Astrocyte (in vitro differentiated cells and primary cell): ENCODE measurements around the gene TRMT1.

Source experiments
- CTCF ChIP-seq: IDR thresholded peaks from 2 replicates; pipeline ENCODE4 v1.5.1; 2011; ENCODE audit warnings: low read depth, mild to moderate bottlenecking, inconsistent platforms, low read length, moderate library complexity; ENCODE audit not compliant: insufficient read depth
- EZH2 ChIP-seq: IDR thresholded peaks from 2 replicates; pipeline ENCODE4 v1.6.1; 2012; ENCODE audit warnings: mild to moderate bottlenecking, low read length, inconsistent platforms; ENCODE audit not compliant: insufficient read depth

GRCh38 chr19:13082192-13083007 is 34.1 kb downstream of the TRMT1 start:
- TF ChIP-seq CTCF (peak; percentile 43), EZH2 (no peak)
